Naive thymus-derived CD8-positive, alpha-beta T cell (primary cell): ENCODE data around the gene CRKL. TPM values are rescaled to one million over a fixed set of nuclear protein-coding genes. Genes with fewer than 3 reads are reported as not detected.
"Not testable (repeated sequence)": the region's sequence is repeated elsewhere in the genome, so short reads cannot be mapped to it uniquely, and the experiment has no call there.

Source experiments
- ATAC-seq, 2 donors: fragments of 150-1000 bp; cut with Tn5 transposase in 1 of 2; sonication (Bioruptor Pico), chemical (Tn5 transposase) in 1 of 2; 1 replicate in 1 of 2; 2 replicates in 1 of 2; pipeline ENCODE4 v1.10.0; 2021; ENCODE audit warnings: mild to moderate bottlenecking in 2 of 2, moderate library complexity in 2 of 2
- POLR2A ChIA-PET: fragments of 350-600 bp; sonication (Branson Sonifier 250); formaldehyde crosslinking; loops from one replicate; lab custom pipeline; 2021; ENCODE audit warnings: antibody characterized with exemption; lab: Charles Lee
- DNase-seq, 10 donors: peaks; one replicate each; pipeline versions ENCODE4 v3.0.0 to v3.0.0-alpha.2; 2020 to 2022
- H3K27ac Mint-ChIP-seq, 10 donors: one replicate each; pipeline ENCODE4 v1.8.0; 2020 to 2022; ENCODE audit warnings: mild to moderate bottlenecking in 10 of 10, mixed read lengths in 10 of 10, moderate library complexity in 4 of 10, inconsistent platforms in 1 of 10
- H3K27me3 Mint-ChIP-seq, 5 donors: one replicate each; pipeline ENCODE4 v1.8.0; 2021 to 2022; ENCODE audit warnings: mixed read lengths in 5 of 5
- H3K36me3 Mint-ChIP-seq, 3 donors: one replicate each; pipeline ENCODE4 v1.8.0; 2020 to 2022; ENCODE audit warnings: mixed read lengths in 3 of 3, mild to moderate bottlenecking in 2 of 3, inconsistent platforms in 1 of 3
- H3K4me1 Mint-ChIP-seq, 4 donors: one replicate each; pipeline ENCODE4 v1.8.0; 2021 to 2022; ENCODE audit warnings: mixed read lengths in 4 of 4
- H3K4me3 Mint-ChIP-seq, 10 donors: one replicate each; pipeline ENCODE4 v1.8.0; 2020 to 2022; ENCODE audit warnings: mild to moderate bottlenecking in 10 of 10, mixed read lengths in 10 of 10, moderate library complexity in 6 of 10, inconsistent platforms in 1 of 10
- H3K9me3 Mint-ChIP-seq, 9 donors: one replicate each; pipeline ENCODE4 v1.8.0; 2020 to 2022; ENCODE audit warnings: mixed read lengths in 9 of 9, mild to moderate bottlenecking in 3 of 9, inconsistent platforms in 1 of 9, moderate library complexity in 1 of 9
- polyA plus RNA-seq, 3 donors: library from polyadenylated mRNA; unstranded; fragments of 300-500 nt; fragmentation: Illumina TruSeq; gene quantifications; one replicate each; pipeline ENCODE4 v1.2.3, GENCODE V29; 2021
- total RNA-seq, 8 experiments: library from RNA in 2 of 8; stranded (reverse) in 2 of 8; gene quantifications; one replicate each; pipeline ENCODE4 v1.2.3 and lab custom pipeline; 2021 to 2026

Gene CRKL
- total and polyA plus RNA-seq, 5 experiments from 2014 or later = 39.0 to 79.0 (median 53.8) TPM

GRCh38 chr22:20885557-20886323, 31.5 kb upstream of the CRKL start:
- peak; percentile 53 to 70 for ATAC-seq
- Mint-ChIP-seq H3K27ac (peak overlapping the region in 8 of 10 donors; percentile 5 to 85 (median 60)), H3K27me3 (no peaks in the 10 kb centered on the region), H3K9me3 (no peaks in the 10 kb centered on the region), H3K36me3 (peaks cover 0 to 79% (median 16%) of the 10 kb centered on the region in 3 donors), H3K4me1 (peaks cover 0 to 4% (median 0%) of the 10 kb centered on the region in 4 donors), H3K4me3 (no peak overlapping the region)
- peak in 8 of 10 donors; percentile 6 to 68 (median 24) for DNase-seq
- POLR2A ChIA-PET = interaction anchor here (0.5 kb wide), 1 partner anchor 23 kb away, joined by 5 read pairs; no protein-coding TSS in a partner anchor

- Mint-ChIP-seq H3K27me3 (no peaks in the 10 kb centered on the region), H3K4me1 (peaks cover 0 to 4% (median 0%) of the 10 kb centered on the region in 4 donors), H3K27ac (peak overlapping the region in 2 of 10 donors; percentile 18 to 67), H3K4me3 (no peak overlapping the region), H3K36me3 (peaks cover 0 to 67% (median 15%) of the 10 kb centered on the region in 3 donors), H3K9me3 (no peaks in the 10 kb centered on the region)
- POLR2A ChIA-PET = no interaction called here
- ATAC-seq (no peak), DNase-seq (no peak)
These were observed 29.8 kb upstream of the CRKL start for GRCh38 chr22:20887375-20887774.

- POLR2A ChIA-PET = no interaction called here
- ATAC-seq (no peak), DNase-seq (no peak)
- Mint-ChIP-seq H3K27ac (no peak overlapping the region), H3K27me3 (no peaks in the 10 kb centered on the region), H3K9me3 (no peaks in the 10 kb centered on the region), H3K36me3 (peaks cover 0 to 50% (median 10%) of the 10 kb centered on the region in 3 donors), H3K4me1 (peaks cover 0 to 4% (median 0%) of the 10 kb centered on the region in 4 donors), H3K4me3 (no peak overlapping the region)
These were observed 28.0 kb upstream of the CRKL start for GRCh38 chr22:20889025-20889704.

- H3K4me1 Mint-ChIP-seq = peaks cover 0 to 2% (median 0%) of the 10 kb centered on the region in 4 donors
- ATAC-seq (no peak), DNase-seq (no peak)
- POLR2A ChIA-PET = no interaction called here
- peak overlapping the region in 2 of 10 donors; percentile 28 to 65 for H3K27ac Mint-ChIP-seq
- H3K9me3 Mint-ChIP-seq = no peaks in the 10 kb centered on the region
- no peak overlapping the region for H3K4me3 Mint-ChIP-seq
- H3K27me3 Mint-ChIP-seq = peaks cover 0 to 2% (median 0%) of the 10 kb centered on the region in 5 donors
- H3K36me3 Mint-ChIP-seq = peaks cover 0 to 41% (median 9%) of the 10 kb centered on the region in 3 donors
These were observed 27.2 kb upstream of the CRKL start for GRCh38 chr22:20889904-20890540.

GRCh38 chr22:20890975-20891374, 26.2 kb upstream of the CRKL start:
- H3K4me1 Mint-ChIP-seq = no peaks in the 10 kb centered on the region
- DNase-seq = no peak
- POLR2A ChIA-PET = interaction anchor here (0.5 to 0.7 kb wide), 3 partner anchors 37 to 186 kb away, joined by 3 to 4 read pairs (median 4); no protein-coding TSS in a partner anchor
- H3K27me3 Mint-ChIP-seq = peaks cover 0 to 4% (median 2%) of the 10 kb centered on the region in 5 donors
- no peak overlapping the region for H3K27ac Mint-ChIP-seq
- H3K4me3 Mint-ChIP-seq = no peak overlapping the region
- H3K36me3 Mint-ChIP-seq = peaks cover 0 to 32% (median 5%) of the 10 kb centered on the region in 3 donors
- no peaks in the 10 kb centered on the region for H3K9me3 Mint-ChIP-seq
- ATAC-seq = no peak

- not testable (repeated sequence) for H3K27ac Mint-ChIP-seq, ATAC-seq, H3K27me3 Mint-ChIP-seq, H3K36me3 Mint-ChIP-seq, H3K4me3 Mint-ChIP-seq, H3K9me3 Mint-ChIP-seq, H3K4me1 Mint-ChIP-seq, DNase-seq
- POLR2A ChIA-PET = interaction anchor here (1.2 kb wide), 1 partner anchor 9 kb away, joined by 3 read pairs; no protein-coding TSS in a partner anchor
These were observed 19.5 kb upstream of the CRKL start for GRCh38 chr22:20897737-20898136.

GRCh38 chr22:20899827-20900423, 17.3 kb upstream of the CRKL start:
- Mint-ChIP-seq H3K27ac (peak overlapping the region in 1 of 10 donors; percentile 27), H3K36me3 (no peaks in the 10 kb centered on the region), H3K9me3 (no peaks in the 10 kb centered on the region), H3K4me1 (peaks cover 0 to 1% (median 0%) of the 10 kb centered on the region in 4 donors), H3K4me3 (no peak overlapping the region), H3K27me3 (peaks cover 0 to 4% (median 0%) of the 10 kb centered on the region in 5 donors)
- POLR2A ChIA-PET = interaction anchor here (0.7 kb wide), 1 partner anchor 90 kb away, joined by 3 read pairs; no protein-coding TSS in a partner anchor
- DNase-seq (no peak), ATAC-seq (no peak)

GRCh38 chr22:20901093-20902033, 15.8 kb upstream of the CRKL start:
- ATAC-seq, DNase-seq, H3K27me3 Mint-ChIP-seq, H3K4me1 Mint-ChIP-seq, H3K36me3 Mint-ChIP-seq, H3K4me3 Mint-ChIP-seq, H3K27ac Mint-ChIP-seq, H3K9me3 Mint-ChIP-seq: not testable (repeated sequence)
- POLR2A ChIA-PET = interaction anchor here (0.7 kb wide), 1 partner anchor 131 kb away, joined by 4 read pairs; the partner anchor contains the start of gene SLC7A4

GRCh38 chr22:20903093-20903492, 14.1 kb upstream of the CRKL start:
- Mint-ChIP-seq H3K4me3 (no peak overlapping the region), H3K27ac (no peak overlapping the region), H3K9me3 (no peaks in the 10 kb centered on the region), H3K27me3 (no peaks in the 10 kb centered on the region), H3K4me1 (no peaks in the 10 kb centered on the region), H3K36me3 (no peaks in the 10 kb centered on the region)
- ATAC-seq = no peak
- no peak for DNase-seq
- POLR2A ChIA-PET = no interaction called here

GRCh38 chr22:20904008-20904979, 12.9 kb upstream of the CRKL start:
- POLR2A ChIA-PET = no interaction called here

GRCh38 chr22:20904980-20905355, 12.2 kb upstream of the CRKL start:
- ATAC-seq (no peak), DNase-seq (no peak)
- Mint-ChIP-seq H3K36me3 (no peaks in the 10 kb centered on the region), H3K9me3 (no peaks in the 10 kb centered on the region), H3K27ac (no peak overlapping the region), H3K4me3 (no peak overlapping the region), H3K4me1 (peaks cover 0 to 2% (median under 1%) of the 10 kb centered on the region in 4 donors), H3K27me3 (no peaks in the 10 kb centered on the region)
- POLR2A ChIA-PET = no interaction called here

More at GRCh38 chr22:20904008-20904979, 12.9 kb upstream of the CRKL start:
- DNase-seq (no peak), ATAC-seq (no peak)
- no peak overlapping the region for H3K27ac Mint-ChIP-seq
- no peaks in the 10 kb centered on the region for H3K4me1 Mint-ChIP-seq
- H3K9me3 Mint-ChIP-seq = no peaks in the 10 kb centered on the region
- no peaks in the 10 kb centered on the region for H3K27me3 Mint-ChIP-seq
- no peak overlapping the region for H3K4me3 Mint-ChIP-seq
- no peaks in the 10 kb centered on the region for H3K36me3 Mint-ChIP-seq
